ENCODE results near the gene MALL. TPM values are rescaled to one million over a fixed set of nuclear protein-coding genes. Genes with fewer than 3 reads are reported as not detected.

MALL gene
- polyA plus RNA-seq, 1 experiment: 0.63 TPM

GRCh38 chr2:110121052-110121334 is 5.4 kb upstream of the MALL start:
- no peak overlapping the region for H3K4me3 ChIP-seq (ENCODE audit: low read depth, low read length)
- H3K27ac ChIP-seq (ENCODE audit: low read depth, low read length): no peak overlapping the region
- TF ChIP-seq CTCF (IDR thresholded peaks at IDR 0.05; ENCODE audit: low read depth, low read length): no peak
- H3K27me3 ChIP-seq (ENCODE audit: control insufficient read depth, insufficient read depth, low read length): no peaks in the 10 kb centered on the region
- ChIA-PET POLR2A (no interaction called here), CTCF (interaction anchor here (1.9 kb wide), 1 partner anchor 36 kb away, joined by 6 read pairs; no protein-coding TSS in a partner anchor)
- no peak for DNase-seq (ENCODE audit: low read depth, low spot score)
- H3K9me3 ChIP-seq (ENCODE audit: control insufficient read depth, insufficient read depth, low read length): no peaks in the 10 kb centered on the region

- H3K9me3 ChIP-seq (ENCODE audit: control insufficient read depth, insufficient read depth, low read length): no peaks in the 10 kb centered on the region; the same call in 1 of the 2 replicates
- no peaks in the 10 kb centered on the region for H3K27me3 ChIP-seq (ENCODE audit: control insufficient read depth, insufficient read depth, low read length)
- no peak for TF ChIP-seq CTCF (IDR thresholded peaks at IDR 0.05; ENCODE audit: low read depth, low read length)
- H3K4me3 ChIP-seq (ENCODE audit: low read depth, low read length): no peak overlapping the region
- ChIA-PET POLR2A (no interaction called here), CTCF (interaction anchor here (1.9 kb wide), 1 partner anchor 36 kb away, joined by 6 read pairs; no protein-coding TSS in a partner anchor)
- no peak for DNase-seq (ENCODE audit: low read depth, low spot score)
- H3K27ac ChIP-seq (ENCODE audit: low read depth, low read length): no peak overlapping the region
Observed at GRCh38 chr2:110120171-110121051, 4.8 kb upstream of the MALL start.

GRCh38 chr2:110116033-110116710 is 550 bp upstream of the MALL start:
- CTCF ChIA-PET: interaction anchor here (0.7 to 1.9 kb wide), 6 partner anchors 9 to 41 kb away, joined by 3 to 24 read pairs (median 4); no protein-coding TSS in a partner anchor
- peak; percentile 69 for TF ChIP-seq CTCF (IDR thresholded peaks at IDR 0.05; ENCODE audit: low read depth, low read length)
- POLR2A ChIA-PET: interaction anchor here (0.6 kb wide), 1 partner anchor 10 kb away, joined by 4 read pairs; no protein-coding TSS in a partner anchor
- Histone ChIP-seq H3K9me3 (ENCODE audit: control insufficient read depth, insufficient read depth, low read length) (no peaks in the 10 kb centered on the region; the same call in 1 of the 2 replicates), H3K27ac (ENCODE audit: low read depth, low read length) (no peak overlapping the region), H3K27me3 (ENCODE audit: control insufficient read depth, insufficient read depth, low read length) (peaks cover 2% of the 10 kb centered on the region), H3K4me3 (ENCODE audit: low read depth, low read length) (peak overlapping the region; percentile 53)
- DNase-seq (ENCODE audit: low read depth, low spot score): no peak

DNA sequence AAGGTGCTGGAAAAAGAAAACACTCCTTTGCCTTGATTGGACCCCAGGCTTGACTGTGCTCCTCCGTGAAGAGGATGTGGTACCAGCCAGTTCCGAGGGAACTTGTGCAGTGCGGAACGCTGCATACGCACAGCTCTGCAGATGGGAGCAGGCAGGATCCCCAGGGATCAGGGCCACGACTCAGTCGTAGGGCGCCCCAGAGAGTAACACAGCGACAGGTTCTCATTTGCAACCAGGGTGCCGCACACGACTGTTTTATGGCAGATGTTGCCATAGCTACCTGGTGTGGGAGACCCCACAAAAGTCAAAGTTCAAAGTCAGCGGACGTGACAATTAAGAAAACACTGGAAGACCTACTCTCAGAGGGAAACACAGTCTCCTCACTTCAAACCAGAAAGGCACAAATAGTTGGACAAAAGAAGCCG is 779 bp downstream of the MALL start:
- DNase-seq (ENCODE audit: low read depth, low spot score): no peak
- H3K4me3 ChIP-seq (ENCODE audit: low read depth, low read length): no peak overlapping the region

More for the DNA sequence above, 779 bp downstream of the MALL start:
- ChIA-PET CTCF (interaction anchor here (1.5 to 1.9 kb wide), 2 partner anchors 8 to 42 kb away, joined by 3 to 24 read pairs; no protein-coding TSS in a partner anchor), POLR2A (interaction anchor here (1.1 kb wide), 1 partner anchor 8 kb away, joined by 6 read pairs; no protein-coding TSS in a partner anchor)
- peaks cover 2% of the 10 kb centered on the region for H3K27me3 ChIP-seq (ENCODE audit: control insufficient read depth, insufficient read depth, low read length)
- no peak for TF ChIP-seq CTCF (IDR thresholded peaks at IDR 0.05; ENCODE audit: low read depth, low read length)
- no peaks in the 10 kb centered on the region; the same call in 1 of the 2 replicates for H3K9me3 ChIP-seq (ENCODE audit: control insufficient read depth, insufficient read depth, low read length)
- no peak overlapping the region for H3K27ac ChIP-seq (ENCODE audit: low read depth, low read length)

All from AG04450 (cell line).